Measurements from ENCODE around the gene MYO9A. TPM values are rescaled to one million over a fixed set of nuclear protein-coding genes. Genes with fewer than 3 reads are reported as not detected.
"Not testable (repeated sequence)": the region's sequence is repeated elsewhere in the genome, so short reads cannot be mapped to it uniquely, and the experiment has no call there.

The MYO9A gene
- total RNA-seq, 4 donors from 2014 or later: 71.1 to 96.8 (median 80.8) TPM

- no peak overlapping the region for H3K27ac ChIP-seq (replicated peaks in 1 of 4)
- 98% methylated on average over 2 of the region's 2 CpGs for WGBS
- no peaks in the 10 kb centered on the region for H3K9me3 ChIP-seq
- intact Hi-C loops (cut with DNase I): no loop called here
- TF ChIP-seq EP300 (IDR thresholded peaks at IDR 0.05): no peak
- TF ChIP-seq POLR2AphosphoS5 (IDR thresholded peaks at IDR 0.05): no peak
- TF ChIP-seq CTCF (IDR thresholded peaks at IDR 0.05): no peak
- no peak for TF ChIP-seq POLR2A (IDR thresholded peaks at IDR 0.05; ENCODE audit: low read depth)
- DNase-seq (ENCODE audit: extremely low spot score): no peak
- H3K4me3 ChIP-seq: no peak overlapping the region
- peaks cover 10 to 48% (median 26%) of the 10 kb centered on the region in 4 donors for H3K36me3 ChIP-seq
- H3K4me1 ChIP-seq: no peaks in the 10 kb centered on the region
- H3K27me3 ChIP-seq: no peaks in the 10 kb centered on the region
Observed at GRCh38 chr15:72009222-72009621, 108.7 kb downstream of the MYO9A start.

- Histone ChIP-seq H3K9me3 (no peaks in the 10 kb centered on the region), H3K4me3 (no peak overlapping the region), H3K4me1 (no peaks in the 10 kb centered on the region), H3K36me3 (peaks cover 10 to 56% (median 30%) of the 10 kb centered on the region in 4 donors), H3K27me3 (no peaks in the 10 kb centered on the region), H3K27ac (replicated peaks in 1 of 4) (no peak overlapping the region)
- intact Hi-C loops (cut with DNase I): no loop called here
- TF ChIP-seq EP300 (IDR thresholded peaks at IDR 0.05) (no peak), POLR2AphosphoS5 (IDR thresholded peaks at IDR 0.05) (no peak), POLR2A (IDR thresholded peaks at IDR 0.05; ENCODE audit: low read depth) (no peak), CTCF (IDR thresholded peaks at IDR 0.05) (no peak)
- DNase-seq (ENCODE audit: extremely low spot score): no peak
- 96% methylated on average over 4 of the region's 4 CpGs for WGBS
Observed at GRCh38 chr15:72006382-72006781, 111.6 kb downstream of the MYO9A start.

- intact Hi-C loops (cut with DNase I): no loop called here
- no peaks in the 10 kb centered on the region for H3K4me1 ChIP-seq
- H3K9me3 ChIP-seq: no peaks in the 10 kb centered on the region
- no peak overlapping the region for H3K4me3 ChIP-seq
- H3K27ac ChIP-seq (replicated peaks in 1 of 4): no peak overlapping the region
- 94% methylated on average over 3 of the region's 3 CpGs for WGBS
- no peaks in the 10 kb centered on the region for H3K27me3 ChIP-seq
- DNase-seq (ENCODE audit: extremely low spot score): no peak
- peaks cover 10 to 59% (median 30%) of the 10 kb centered on the region in 4 donors for H3K36me3 ChIP-seq
- no peak for TF ChIP-seq POLR2AphosphoS5 (IDR thresholded peaks at IDR 0.05)
- TF ChIP-seq EP300 (IDR thresholded peaks at IDR 0.05): no peak
- no peak for TF ChIP-seq CTCF (IDR thresholded peaks at IDR 0.05)
Observed at GRCh38 chr15:72005483-72005882, 112.5 kb downstream of the MYO9A start.

- WGBS: 87% methylated on average over 1 of the region's 1 CpG
- Histone ChIP-seq H3K4me3 (no peak overlapping the region), H3K36me3 (peaks cover 11 to 39% (median 12%) of the 10 kb centered on the region in 4 donors), H3K27ac (replicated peaks in 1 of 4) (no peak overlapping the region), H3K9me3 (no peaks in the 10 kb centered on the region), H3K27me3 (no peaks in the 10 kb centered on the region), H3K4me1 (no peaks in the 10 kb centered on the region)
- intact Hi-C loops (cut with DNase I): no loop called here
- TF ChIP-seq EP300 (IDR thresholded peaks at IDR 0.05) (no peak), CTCF (IDR thresholded peaks at IDR 0.05) (no peak), POLR2A (IDR thresholded peaks at IDR 0.05; ENCODE audit: low read depth) (no peak), POLR2AphosphoS5 (IDR thresholded peaks at IDR 0.05) (no peak)
- no peak for DNase-seq (ENCODE audit: extremely low spot score)
Observed at GRCh38 chr15:71999807-72000206, 118.1 kb downstream of the MYO9A start.

- intact Hi-C loops (cut with DNase I); DNase-seq (ENCODE audit: extremely low spot score): not testable (repeated sequence)
- H3K36me3 ChIP-seq: peaks cover 11 to 39% (median 12%) of the 10 kb centered on the region in 4 donors
Observed at GRCh38 chr15:71998717-71999116, 119.2 kb downstream of the MYO9A start.

More at GRCh38 chr15:71998717-71999116, 119.2 kb downstream of the MYO9A start:
- not testable (repeated sequence) for H3K27me3 ChIP-seq; H3K9me3 ChIP-seq; H3K27ac ChIP-seq (replicated peaks in 1 of 4); H3K4me3 ChIP-seq; H3K4me1 ChIP-seq
- WGBS: 98% methylated on average over 6 of the region's 6 CpGs
